GM10847 (cell line): Measurements from ENCODE around the gene MON2.

Source experiments
- POLR2A ChIP-seq: IDR thresholded peaks from 2 replicates; pipeline ENCODE4 v1.6.1; 2011; ENCODE audit not compliant: insufficient read length; ENCODE audit errors: extremely low read depth

MON2 gene

GRCh38 chr12:62618930-62619329, 152.3 kb downstream of the MON2 start:
- no peak for TF ChIP-seq POLR2A

- no peak for TF ChIP-seq POLR2A
Measured at GRCh38 chr12:62621101-62621638, 154.5 kb downstream of the MON2 start.

- TF ChIP-seq POLR2A = no peak
Measured at GRCh38 chr12:62622177-62622576, 155.6 kb downstream of the MON2 start.

GRCh38 chr12:62625228-62625627, 158.6 kb downstream of the MON2 start:
- TF ChIP-seq POLR2A = no peak

- TF ChIP-seq POLR2A = no peak
Measured at GRCh38 chr12:62627181-62627580, 160.6 kb downstream of the MON2 start.

GRCh38 chr12:62629413-62629812, 162.8 kb downstream of the MON2 start:
- TF ChIP-seq POLR2A = no peak

GRCh38 chr12:62629971-62630739, 163.5 kb downstream of the MON2 start:
- no peak for TF ChIP-seq POLR2A

GRCh38 chr12:62631471-62632410, 165.1 kb downstream of the MON2 start:
- no peak for TF ChIP-seq POLR2A

- TF ChIP-seq POLR2A = no peak
Measured at GRCh38 chr12:62632411-62632918, 165.8 kb downstream of the MON2 start.

GRCh38 chr12:62635649-62636048, 169.0 kb downstream of the MON2 start:
- no peak for TF ChIP-seq POLR2A

GRCh38 chr12:62637679-62638078, 171.1 kb downstream of the MON2 start:
- no peak for TF ChIP-seq POLR2A

GRCh38 chr12:62640910-62641448, 174.4 kb downstream of the MON2 start:
- no peak for TF ChIP-seq POLR2A

- no peak for TF ChIP-seq POLR2A
Measured at GRCh38 chr12:62642486-62642885, 175.9 kb downstream of the MON2 start.

GRCh38 chr12:62643486-62643885, 176.9 kb downstream of the MON2 start:
- no peak for TF ChIP-seq POLR2A

- no peak for TF ChIP-seq POLR2A
Measured at GRCh38 chr12:62646566-62646965, 179.9 kb downstream of the MON2 start.
